PC-9 (cell line): ENCODE data around the gene MFSD8. TPM values are rescaled to one million over a fixed set of nuclear protein-coding genes. Genes with fewer than 3 reads are reported as not detected.

Experiments used
- BruUV-seq: library from RNA; stranded (reverse); fragments of 400-500 nt; replicated peaks from 2 replicates; lab custom pipeline; 2021; lab: Mats Ljungman, UMichigan
- CTCF ChIA-PET: fragments of 300-600 bp; sonication (Branson Sonifier 250); formaldehyde crosslinking; loops from one replicate; lab custom pipeline; 2022; ENCODE audit warnings: antibody characterized with exemption; lab: Charles Lee
- POLR2A ChIA-PET: fragments of 300-600 bp; sonication (Branson Sonifier 250); formaldehyde crosslinking; loops from one replicate; lab custom pipeline; 2022; ENCODE audit warnings: antibody characterized with exemption; ENCODE audit not compliant: unreplicated experiment; lab: Charles Lee
- DNase-seq, 2 experiments: peaks; one replicate each; pipeline versions ENCODE4 v3.0.0 to v3.0.0-alpha.2; 2015 to 2022; ENCODE audit warnings: mixed read lengths in 1 of 2
- H2AFZ ChIP-seq: fragments of 200-600 bp; sonication (generic); 2 replicates; pipeline ENCODE4 v1.8.1; 2017; ENCODE audit warnings: antibody characterized with exemption
- H3F3A ChIP-seq: fragments of 200-600 bp; sonication (generic); 2 replicates; pipeline ENCODE4 v1.8.1; 2017; ENCODE audit warnings: antibody characterized with exemption, mild to moderate bottlenecking, low read depth; ENCODE audit not compliant: insufficient read depth
- H3K27ac ChIP-seq: fragments of 200-600 bp; sonication (generic); 2 replicates; pipeline ENCODE4 v1.6.1; 2016; ENCODE audit warnings: mixed run types
- H3K27me3 ChIP-seq: fragments of 200-600 bp; sonication (generic); 2 replicates; pipeline ENCODE4 v1.6.1; 2016; ENCODE audit warnings: low read depth, mixed run types; ENCODE audit not compliant: insufficient read depth
- H3K36me3 ChIP-seq: fragments of 200-600 bp; sonication (generic); 2 replicates; pipeline ENCODE4 v1.6.1; 2016; ENCODE audit warnings: low read depth, mixed run types
- H3K4me1 ChIP-seq: fragments of 200-600 bp; sonication (generic); replicated peaks from 2 replicates; pipeline ENCODE4 v1.6.1; 2016; ENCODE audit warnings: mixed run types; ENCODE audit not compliant: insufficient read depth
- H3K4me2 ChIP-seq: fragments of 200-600 bp; sonication (generic); 2 replicates; pipeline ENCODE4 v1.6.1; 2017; ENCODE audit warnings: mixed run types
- H3K4me3 ChIP-seq: fragments of 200-600 bp; sonication (generic); 2 replicates; pipeline ENCODE4 v1.6.1; 2016; ENCODE audit warnings: mixed run types
- H3K79me2 ChIP-seq: fragments of 200-600 bp; sonication (generic); 2 replicates; pipeline ENCODE4 v1.6.1; 2017; ENCODE audit warnings: low read depth, mixed run types
- H3K9me2 ChIP-seq: fragments of 200-600 bp; sonication (generic); 2 replicates; pipeline ENCODE4 v1.8.1; 2017; ENCODE audit warnings: mild to moderate bottlenecking; ENCODE audit not compliant: insufficient read depth
- H3K9me3 ChIP-seq: fragments of 200-600 bp; sonication (generic); 2 replicates; pipeline ENCODE4 v1.8.1; 2016; ENCODE audit warnings: low read depth; ENCODE audit not compliant: insufficient read depth
- H4K20me1 ChIP-seq: fragments of 200-600 bp; sonication (generic); 2 replicates; pipeline ENCODE4 v1.8.1; 2017; ENCODE audit not compliant: insufficient read depth
- CTCF ChIP-seq: fragments of 200-600 bp; sonication (generic); conservative IDR thresholded peaks from 2 replicates; pipeline ENCODE4 v1.6.1; 2017; ENCODE audit warnings: mixed run types, antibody characterized with exemption, mild to moderate bottlenecking, moderate library complexity
- EZH2 ChIP-seq: fragments of 200-600 bp; sonication (generic); IDR thresholded peaks from 2 replicates; pipeline ENCODE4 v1.8.0; 2017; ENCODE audit warnings: antibody characterized with exemption, low read depth
- intact Hi-C: fragments of 100-400 bp; cut with micrococcal nuclease; formaldehyde crosslinking; loops from one replicate; pipeline ENCODE4 v1.10.0; 2022; ENCODE audit not compliant: unreplicated experiment
- total RNA-seq: library from RNA; stranded (reverse); gene quantifications from 2 replicates; pipeline ENCODE4 v1.2.3, GENCODE V29; 2021

MFSD8 gene
- total RNA-seq, 1 experiment from 2014 or later: 21.4 TPM

GRCh38 chr4:127868196-127868595, 96.8 kb downstream of the MFSD8 start:
- no TSS peak for BruUV-seq
- no peak overlapping the region for H2AFZ ChIP-seq

More at GRCh38 chr4:127868196-127868595, 96.8 kb downstream of the MFSD8 start:
- no peaks in the 10 kb centered on the region for H3K9me3 ChIP-seq
- no peaks in the 10 kb centered on the region for H3K79me2 ChIP-seq
- TF ChIP-seq CTCF (no peak), EZH2 (no peak)
- ChIA-PET CTCF (no interaction called here), POLR2A (no interaction called here)
- H3F3A ChIP-seq: no peaks in the 10 kb centered on the region
- no peak for DNase-seq
- H3K27ac ChIP-seq: no peak overlapping the region
- no peak overlapping the region for H3K4me3 ChIP-seq
- intact Hi-C loops: no loop called here
- H3K9me2 ChIP-seq: no peaks in the 10 kb centered on the region
- H4K20me1 ChIP-seq: no peaks in the 10 kb centered on the region
- H3K36me3 ChIP-seq: no peaks in the 10 kb centered on the region
- no peaks in the 10 kb centered on the region for H3K27me3 ChIP-seq
- no peak overlapping the region for H3K4me2 ChIP-seq
- no peaks in the 10 kb centered on the region for H3K4me1 ChIP-seq

Other genes starting within 250 kb of the MFSD8 start
- gene SLC25A31, start 234.8 kb downstream of the MFSD8 start, total RNA-seq: not detected in 2 replicates
- 4.6 and 5.1 TPM in 2 replicates for gene HSPA4L, start 182.9 kb downstream of the MFSD8 start, total RNA-seq
- gene PLK4, start 84.3 kb downstream of the MFSD8 start, total RNA-seq: 23.3 and 25.7 TPM in 2 replicates
- 10.4 and 12.4 TPM in 2 replicates for gene ABHD18, start 233 bp upstream of the MFSD8 start, total RNA-seq
- 17.7 and 22.0 TPM in 2 replicates for gene LARP1B, start 96.1 kb upstream of the MFSD8 start, total RNA-seq